ENCODE results near the gene LYZL1. TPM values are rescaled to one million over a fixed set of nuclear protein-coding genes. Genes with fewer than 3 reads are reported as not detected.
A peak's percentile ranks its signal among the peaks of the same experiment; 100 is the strongest.

Gene LYZL1
- total RNA-seq, 4 donors from 2014 or later = not detected

DNA sequence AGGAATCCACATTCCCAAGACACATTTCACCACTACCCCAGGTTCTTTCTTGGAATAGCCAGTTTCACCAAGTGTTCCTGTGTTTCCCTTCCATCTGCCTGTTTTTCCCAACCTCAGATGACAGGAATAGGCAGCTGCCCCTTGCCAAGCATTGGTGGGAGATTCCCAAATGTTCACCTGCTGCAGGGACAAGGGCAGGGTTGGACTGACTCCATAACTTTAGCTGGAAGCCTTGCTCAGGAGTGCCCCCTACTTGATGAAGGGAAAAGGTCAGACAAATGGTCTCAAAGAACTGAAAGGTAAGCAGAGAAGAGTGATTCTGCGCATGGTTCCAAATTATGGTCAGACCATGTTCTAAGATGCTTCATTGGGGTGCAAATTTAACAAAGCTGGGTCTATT is 45.1 kb upstream of the LYZL1 start:
- H3K4me1 ChIP-seq = no peaks in the 10 kb centered on the region
- no peaks in the 10 kb centered on the region for H3K36me3 ChIP-seq
- no peak overlapping the region for H3K4me3 ChIP-seq
- H3K27ac ChIP-seq = no peak overlapping the region
- TF ChIP-seq, protein P1, sequence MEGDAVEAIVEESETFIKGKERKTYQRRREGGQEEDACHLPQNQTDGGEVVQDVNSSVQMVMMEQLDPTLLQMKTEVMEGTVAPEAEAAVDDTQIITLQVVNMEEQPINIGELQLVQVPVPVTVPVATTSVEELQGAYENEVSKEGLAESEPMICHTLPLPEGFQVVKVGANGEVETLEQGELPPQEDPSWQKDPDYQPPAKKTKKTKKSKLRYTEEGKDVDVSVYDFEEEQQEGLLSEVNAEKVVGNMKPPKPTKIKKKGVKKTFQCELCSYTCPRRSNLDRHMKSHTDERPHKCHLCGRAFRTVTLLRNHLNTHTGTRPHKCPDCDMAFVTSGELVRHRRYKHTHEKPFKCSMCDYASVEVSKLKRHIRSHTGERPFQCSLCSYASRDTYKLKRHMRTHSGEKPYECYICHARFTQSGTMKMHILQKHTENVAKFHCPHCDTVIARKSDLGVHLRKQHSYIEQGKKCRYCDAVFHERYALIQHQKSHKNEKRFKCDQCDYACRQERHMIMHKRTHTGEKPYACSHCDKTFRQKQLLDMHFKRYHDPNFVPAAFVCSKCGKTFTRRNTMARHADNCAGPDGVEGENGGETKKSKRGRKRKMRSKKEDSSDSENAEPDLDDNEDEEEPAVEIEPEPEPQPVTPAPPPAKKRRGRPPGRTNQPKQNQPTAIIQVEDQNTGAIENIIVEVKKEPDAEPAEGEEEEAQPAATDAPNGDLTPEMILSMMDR (IDR thresholded peaks at IDR 0.05) = peak in 1 of 4 experiments; percentile 13
- no peak for TF ChIP-seq POLR2A (IDR thresholded peaks at IDR 0.05)
- TF ChIP-seq EP300 (IDR thresholded peaks at IDR 0.05) = no peak
- TF ChIP-seq POLR2AphosphoS5 (IDR thresholded peaks at IDR 0.05) = no peak
- 86 to 100% methylated on average over 1 of the region's 1 CpG for WGBS, 2 donors (ENCODE audit: low coverage in 1 of 2)
- H3K27me3 ChIP-seq = peaks cover 20% of the 10 kb centered on the region
- no peak for ATAC-seq
- H3K9me3 ChIP-seq = no peaks in the 10 kb centered on the region

- H3K27ac ChIP-seq = no peak overlapping the region
- H3K4me1 ChIP-seq = no peaks in the 10 kb centered on the region
- no peaks in the 10 kb centered on the region for H3K36me3 ChIP-seq
- no peak for ATAC-seq
- TF ChIP-seq POLR2AphosphoS5 (IDR thresholded peaks at IDR 0.05) (no peak), EP300 (IDR thresholded peaks at IDR 0.05) (no peak), POLR2A (IDR thresholded peaks at IDR 0.05) (no peak)
- TF ChIP-seq, protein P1 (IDR thresholded peaks at IDR 0.05) = no peak
- H3K4me3 ChIP-seq = no peak overlapping the region
- no peaks in the 10 kb centered on the region for H3K9me3 ChIP-seq
- peaks cover 28% of the 10 kb centered on the region for H3K27me3 ChIP-seq
- 70 to 85% methylated on average over 5 to 7 of the region's 7 CpGs for WGBS, 2 donors (ENCODE audit: low coverage in 1 of 2)
These were observed 43.9 kb upstream of the LYZL1 start for GRCh38 chr10:29244978-29245377.

- no peaks in the 10 kb centered on the region for H3K9me3 ChIP-seq
- no peaks in the 10 kb centered on the region for H3K36me3 ChIP-seq
- H3K27ac ChIP-seq = no peak overlapping the region
- WGBS, 2 donors (ENCODE audit: low coverage in 1 of 2) = 61 to 74% methylated on average over 5 to 10 of the region's 11 CpGs
- H3K4me3 ChIP-seq = no peak overlapping the region
- H3K27me3 ChIP-seq = peaks cover 33% of the 10 kb centered on the region
- no peaks in the 10 kb centered on the region for H3K4me1 ChIP-seq
- TF ChIP-seq POLR2A (IDR thresholded peaks at IDR 0.05) (no peak), POLR2AphosphoS5 (IDR thresholded peaks at IDR 0.05) (no peak), EP300 (IDR thresholded peaks at IDR 0.05) (no peak)
- TF ChIP-seq, protein P1 (IDR thresholded peaks at IDR 0.05) = no peak
- ATAC-seq = no peak
These were observed 43.4 kb upstream of the LYZL1 start for GRCh38 chr10:29245476-29245875.

GRCh38 chr10:29246449-29246848 is 42.4 kb upstream of the LYZL1 start:
- H3K4me1 ChIP-seq = no peaks in the 10 kb centered on the region
- H3K4me3 ChIP-seq = no peak overlapping the region
- WGBS, 2 donors (ENCODE audit: low coverage in 1 of 2) = 83 to 93% methylated on average over 1 of the region's 1 CpG
- H3K27ac ChIP-seq = no peak overlapping the region
- H3K36me3 ChIP-seq = no peaks in the 10 kb centered on the region
- ATAC-seq = no peak
- TF ChIP-seq EP300 (IDR thresholded peaks at IDR 0.05) (no peak), POLR2AphosphoS5 (IDR thresholded peaks at IDR 0.05) (no peak), POLR2A (IDR thresholded peaks at IDR 0.05) (no peak)
- TF ChIP-seq, protein P1 (IDR thresholded peaks at IDR 0.05) = no peak
- peaks cover 38% of the 10 kb centered on the region for H3K27me3 ChIP-seq
- H3K9me3 ChIP-seq = no peaks in the 10 kb centered on the region

DNA sequence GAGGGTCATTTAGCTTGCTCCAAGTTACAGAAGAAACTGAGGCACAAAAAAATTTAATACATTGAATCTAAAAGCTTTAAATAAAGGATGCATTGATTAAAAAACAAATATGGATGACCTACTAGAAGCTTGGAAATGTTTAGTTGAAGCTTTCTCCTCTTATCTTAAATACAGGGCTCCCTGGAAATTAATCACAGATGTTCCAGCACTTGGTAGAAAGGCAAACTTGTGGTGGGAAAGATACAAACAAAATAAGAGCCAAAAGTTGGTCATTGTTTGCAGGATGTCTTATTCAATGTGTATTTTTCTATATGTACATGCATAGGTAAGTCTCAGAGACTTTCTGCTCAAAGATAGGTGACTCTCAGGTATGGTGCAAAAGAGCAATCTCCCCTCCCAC is 40.7 kb upstream of the LYZL1 start:
- Histone ChIP-seq H3K4me3 (no peak overlapping the region), H3K36me3 (no peaks in the 10 kb centered on the region), H3K27ac (no peak overlapping the region), H3K4me1 (no peaks in the 10 kb centered on the region), H3K27me3 (peaks cover 46% of the 10 kb centered on the region), H3K9me3 (no peaks in the 10 kb centered on the region)
- TF ChIP-seq POLR2AphosphoS5 (IDR thresholded peaks at IDR 0.05) (no peak), POLR2A (IDR thresholded peaks at IDR 0.05) (no peak), EP300 (IDR thresholded peaks at IDR 0.05) (no peak)
- TF ChIP-seq, protein P1 (IDR thresholded peaks at IDR 0.05) = no peak
- no peak for ATAC-seq

Data from gastroesophageal sphincter (tissue), 4 donors.